AML-193 (cell line): ENCODE results near the gene IFNA21.
"Not testable (repeated sequence)": the region's sequence is repeated elsewhere in the genome, so short reads cannot be mapped to it uniquely, and the experiment has no call there.

ENCODE experiments used
- DNase-seq, 2 experiments: peaks; one replicate each; lab custom pipeline; 2025; lab: John Stamatoyannopoulos, UW

The IFNA21 gene

GRCh38 chr9:21141427-21141882 is 25.0 kb downstream of the IFNA21 start, which contains the start of gene IFNW1:
TSS of gene IFNW1 (minus strand) at chr9:21141832. CDS start at chr9:21141570, 262 bp downstream.
- DNase-seq, result no peak

- no peak for DNase-seq
Measured at GRCh38 chr9:21137020-21137419, 29.4 kb downstream of the IFNA21 start.

- no peak for DNase-seq
Measured at GRCh38 chr9:21135736-21136135, 30.7 kb downstream of the IFNA21 start.

GRCh38 chr9:21128186-21128585 is 38.3 kb downstream of the IFNA21 start:
- DNase-seq, result not testable (repeated sequence)

- no peak for DNase-seq
Measured at GRCh38 chr9:21121595-21122251, 44.7 kb downstream of the IFNA21 start.

GRCh38 chr9:21121079-21121478 is 45.4 kb downstream of the IFNA21 start:
- DNase-seq, result no peak

- peak; percentile 88 to 93 for DNase-seq
Measured at GRCh38 chr9:21119093-21119770, 47.2 kb downstream of the IFNA21 start.
